ENCODE results near the gene CC2D1A.

GRCh38 chr19:13974073-13974472 lies 68.1 kb downstream of the CC2D1A start:
- no peak for TF ChIP-seq POLR2A (IDR thresholded peaks at IDR 0.05)
- no peak for TF ChIP-seq CTCF (IDR thresholded peaks at IDR 0.05)

All from stomach (tissue), 4 donors.